Gastroesophageal sphincter (tissue), 4 donors: ENCODE results near the gene PPP1R13B. TPM values are rescaled to one million over a fixed set of nuclear protein-coding genes. Genes with fewer than 3 reads are reported as not detected.
"Not testable (repeated sequence)": the region's sequence is repeated elsewhere in the genome, so short reads cannot be mapped to it uniquely, and the experiment has no call there.

ENCODE experiments used
- ATAC-seq: fragments of 150-250 bp; one replicate; pipeline ENCODE4 v1.9.1; 2016; ENCODE audit warnings: mild to moderate bottlenecking, moderate library complexity
- H3K27ac ChIP-seq, 4 donors: fragments of 200-600 bp; sonication (generic) in 3 of 4; 1 replicate in 3 of 4; 2 replicates in 1 of 4; pipeline ENCODE4 v1.5.1; 2016 to 2019
- H3K27me3 ChIP-seq: fragments of 200-600 bp; sonication (generic); one replicate; pipeline ENCODE4 v1.5.1; 2019
- H3K36me3 ChIP-seq, 2 donors: fragments of 200-600 bp; sonication (generic); one replicate each; pipeline ENCODE4 v1.5.1; 2019; ENCODE audit warnings: control low read depth in 1 of 2
- H3K4me1 ChIP-seq, 3 donors: fragments of 200-600 bp; sonication (generic); 1 replicate in 2 of 3; 2 replicates in 1 of 3; pipeline ENCODE4 v1.5.1; 2016 to 2019; ENCODE audit warnings: control low read depth in 2 of 3
- H3K4me3 ChIP-seq, 2 donors: fragments of 200-600 bp; sonication (generic); one replicate each; pipeline ENCODE4 v1.5.1; 2019; ENCODE audit warnings: mild to moderate bottlenecking in 1 of 2, moderate library complexity in 1 of 2
- H3K9me3 ChIP-seq, 3 donors: fragments of 200-600 bp; sonication (generic); one replicate each; pipeline ENCODE4 v1.5.1; 2017 to 2019; ENCODE audit warnings: control low read depth in 2 of 3
- EP300 ChIP-seq: sonication (generic); formaldehyde crosslinking; IDR thresholded peaks from one replicate; pipeline ENCODE4 v1.6.1; 2017; ENCODE audit warnings: antibody characterized with exemption, mild to moderate bottlenecking
- POLR2A ChIP-seq, 2 donors: fragments of 450-650 bp; IDR thresholded peaks; one replicate each; pipeline ENCODE4 v1.6.1; 2017; ENCODE audit warnings: antibody characterized with exemption in 2 of 2, mild to moderate bottlenecking in 2 of 2, moderate library complexity in 1 of 2
- POLR2AphosphoS5 ChIP-seq: sonication (generic); formaldehyde crosslinking; IDR thresholded peaks from one replicate; pipeline ENCODE4 v1.6.1; 2017; ENCODE audit warnings: antibody characterized with exemption
- WGBS, 2 donors: methylation state at CpG; one replicate each; pipeline ENCODE4 v1.1.5; 2018; ENCODE audit warnings: low coverage in 1 of 2; 5-methylcytosine and 5-hydroxymethylcytosine counted together
- total RNA-seq, 4 donors: library from RNA; depleted of rRNA; stranded (reverse); fragments of >200 nt; gene quantifications; one replicate each; pipeline ENCODE4 v1.1.0, GENCODE V29; 2016
- TF ChIP-seq, protein P1 (sequence below), 4 experiments: fragments of 200-600 bp in 2 of 4; fragments of 450-650 bp in 2 of 4; sonication (generic) in 1 of 4; IDR thresholded peaks; one replicate each; pipeline ENCODE4 v1.5.1; 2017 to 2019; ENCODE audit warnings: antibody characterized with exemption in 4 of 4, mild to moderate bottlenecking in 2 of 4, moderate library complexity in 2 of 4

PPP1R13B gene
- total RNA-seq, 4 donors from 2014 or later, result 13.9 to 24.8 (median 17.5) TPM

DNA sequence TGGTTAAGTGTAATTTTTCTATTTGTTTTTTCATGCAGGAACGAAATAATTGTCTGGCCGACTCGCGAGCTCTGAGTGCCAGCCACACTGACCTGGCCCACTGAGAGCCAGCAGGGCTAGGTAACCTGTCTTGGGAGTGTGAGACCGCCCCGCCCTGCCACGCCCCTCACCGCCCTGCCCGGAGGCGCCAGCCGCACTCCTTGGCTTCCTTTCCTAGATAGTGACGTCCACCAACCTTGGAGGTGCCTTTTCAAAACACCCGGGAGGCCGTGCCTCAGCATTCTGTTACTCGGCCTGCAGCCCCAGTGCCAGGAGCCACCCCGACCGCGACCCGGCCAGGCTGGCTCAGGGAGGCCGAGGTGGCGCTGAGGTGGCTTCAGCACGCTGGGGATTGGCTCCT is 153.9 kb downstream of the PPP1R13B start:
- no peak for ATAC-seq

DNA sequence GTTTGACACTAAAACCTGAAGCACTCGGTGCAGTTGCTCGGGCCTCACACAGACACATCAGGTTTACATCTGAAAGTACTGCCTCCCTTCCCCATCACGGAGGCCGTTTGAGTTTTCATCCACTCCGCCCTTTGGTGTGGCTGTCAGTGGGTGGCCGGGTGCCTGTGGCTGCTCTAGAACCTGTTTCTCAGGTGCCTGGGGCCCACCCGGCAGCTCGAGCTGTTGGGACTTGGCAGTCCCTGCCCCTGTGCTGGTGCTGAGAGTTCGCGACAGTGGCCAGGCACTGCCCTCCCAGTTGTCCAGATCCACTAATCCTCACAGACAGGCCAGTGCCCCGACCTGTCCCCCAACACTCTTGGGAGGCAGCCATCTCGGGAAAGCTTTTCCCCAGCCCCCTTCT is 154.5 kb downstream of the PPP1R13B start:
- WGBS, 2 donors, result 50 to 57% methylated on average over 1 to 2 of the region's 12 CpGs
- Histone ChIP-seq H3K27me3 (no peaks in the 10 kb centered on the region), H3K4me3 (no peak overlapping the region), H3K27ac (no peak overlapping the region), H3K36me3 (peaks cover 0 to 57% of the 10 kb centered on the region in 2 donors), H3K4me1 (peaks cover 3 to 63% (median 28%) of the 10 kb centered on the region in 3 donors), H3K9me3 (no peaks in the 10 kb centered on the region)
- TF ChIP-seq, protein P1, sequence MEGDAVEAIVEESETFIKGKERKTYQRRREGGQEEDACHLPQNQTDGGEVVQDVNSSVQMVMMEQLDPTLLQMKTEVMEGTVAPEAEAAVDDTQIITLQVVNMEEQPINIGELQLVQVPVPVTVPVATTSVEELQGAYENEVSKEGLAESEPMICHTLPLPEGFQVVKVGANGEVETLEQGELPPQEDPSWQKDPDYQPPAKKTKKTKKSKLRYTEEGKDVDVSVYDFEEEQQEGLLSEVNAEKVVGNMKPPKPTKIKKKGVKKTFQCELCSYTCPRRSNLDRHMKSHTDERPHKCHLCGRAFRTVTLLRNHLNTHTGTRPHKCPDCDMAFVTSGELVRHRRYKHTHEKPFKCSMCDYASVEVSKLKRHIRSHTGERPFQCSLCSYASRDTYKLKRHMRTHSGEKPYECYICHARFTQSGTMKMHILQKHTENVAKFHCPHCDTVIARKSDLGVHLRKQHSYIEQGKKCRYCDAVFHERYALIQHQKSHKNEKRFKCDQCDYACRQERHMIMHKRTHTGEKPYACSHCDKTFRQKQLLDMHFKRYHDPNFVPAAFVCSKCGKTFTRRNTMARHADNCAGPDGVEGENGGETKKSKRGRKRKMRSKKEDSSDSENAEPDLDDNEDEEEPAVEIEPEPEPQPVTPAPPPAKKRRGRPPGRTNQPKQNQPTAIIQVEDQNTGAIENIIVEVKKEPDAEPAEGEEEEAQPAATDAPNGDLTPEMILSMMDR (IDR thresholded peaks at IDR 0.05), result no peak
- TF ChIP-seq POLR2AphosphoS5, result no peak
- TF ChIP-seq EP300, result no peak
- TF ChIP-seq POLR2A (IDR thresholded peaks at IDR 0.05), result no peak
- ATAC-seq, result no peak

More for the DNA sequence above, 153.9 kb downstream of the PPP1R13B start:
- Histone ChIP-seq H3K9me3 (no peaks in the 10 kb centered on the region), H3K27me3 (no peaks in the 10 kb centered on the region), H3K36me3 (peaks cover 0 to 57% of the 10 kb centered on the region in 2 donors), H3K4me1 (peaks cover 3 to 63% (median 34%) of the 10 kb centered on the region in 3 donors), H3K4me3 (no peak overlapping the region), H3K27ac (no peak overlapping the region)
- no peak for TF ChIP-seq POLR2AphosphoS5
- no peak for TF ChIP-seq POLR2A (IDR thresholded peaks at IDR 0.05)
- TF ChIP-seq, protein P1 (IDR thresholded peaks at IDR 0.05), result no peak
- TF ChIP-seq EP300, result no peak
- 100% methylated on average over 1 of the region's 22 CpGs; no CpG with 5 or more reads in 1 of the 2 donors for WGBS, 2 donors

DNA sequence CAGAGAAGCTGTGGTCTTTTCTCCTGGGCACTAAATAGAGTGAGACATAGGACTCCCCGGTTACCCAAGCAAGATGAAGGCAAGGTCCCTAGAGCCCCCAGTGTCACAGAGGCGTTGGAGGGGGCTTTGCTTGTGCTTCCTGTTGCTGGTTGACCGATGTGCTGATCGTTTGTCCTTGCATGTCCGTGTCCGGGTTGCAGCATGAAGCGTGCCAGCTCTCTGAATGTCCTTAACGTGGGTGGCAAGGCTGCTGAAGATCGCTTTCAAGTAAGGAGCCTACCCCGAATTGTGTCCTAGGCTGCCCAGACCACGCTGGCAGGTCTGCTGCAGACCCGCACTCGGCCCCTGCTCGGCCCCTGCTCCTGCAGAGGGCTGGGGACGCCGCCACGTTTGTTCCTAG is 155.2 kb downstream of the PPP1R13B start:
- no peak for ATAC-seq
- H3K36me3 ChIP-seq, result peaks cover 0 to 58% of the 10 kb centered on the region in 2 donors
- WGBS, 2 donors, result 89% methylated on average over 13 of the region's 17 CpGs; no CpG with 5 or more reads in 1 of the 2 donors

DNA sequence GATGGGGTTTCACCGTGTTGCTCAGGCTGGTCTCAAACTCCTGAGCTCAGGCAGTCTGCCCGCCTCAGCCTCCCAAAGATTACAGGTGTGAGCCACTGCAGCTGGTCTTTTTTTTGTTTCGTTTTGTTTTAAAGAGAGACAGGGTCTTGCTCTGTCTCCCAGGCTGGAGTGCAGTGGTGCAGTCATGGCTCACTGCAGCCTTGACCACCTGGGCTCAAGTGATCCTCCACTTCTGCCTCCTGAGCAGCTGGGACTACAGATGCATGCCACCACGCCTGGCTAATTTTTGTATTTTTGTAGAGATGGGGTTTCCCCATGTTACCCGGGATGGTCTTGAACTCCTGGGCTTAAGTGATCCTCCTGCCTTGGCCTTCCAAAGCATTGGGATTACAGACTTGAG is 155.7 kb downstream of the PPP1R13B start:
- 70 to 71% methylated on average over 2 to 3 of the region's 5 CpGs for WGBS, 2 donors
- not testable (repeated sequence) for H3K27ac ChIP-seq, ATAC-seq, H3K4me3 ChIP-seq, H3K27me3 ChIP-seq, H3K9me3 ChIP-seq
- Histone ChIP-seq H3K4me1 (peaks cover 0 to 62% (median 15%) of the 10 kb centered on the region in 3 donors), H3K36me3 (peaks cover 0 to 63% of the 10 kb centered on the region in 2 donors)

More for the DNA sequence above, 155.2 kb downstream of the PPP1R13B start:
- H3K27ac ChIP-seq, result no peak overlapping the region
- no peak overlapping the region for H3K4me3 ChIP-seq
- peaks cover 1 to 62% (median 21%) of the 10 kb centered on the region in 3 donors for H3K4me1 ChIP-seq
- H3K9me3 ChIP-seq, result no peaks in the 10 kb centered on the region
- no peaks in the 10 kb centered on the region for H3K27me3 ChIP-seq
- TF ChIP-seq EP300 (no peak), POLR2AphosphoS5 (no peak), POLR2A (IDR thresholded peaks at IDR 0.05) (no peak)
- TF ChIP-seq, protein P1 (IDR thresholded peaks at IDR 0.05), result no peak

DNA sequence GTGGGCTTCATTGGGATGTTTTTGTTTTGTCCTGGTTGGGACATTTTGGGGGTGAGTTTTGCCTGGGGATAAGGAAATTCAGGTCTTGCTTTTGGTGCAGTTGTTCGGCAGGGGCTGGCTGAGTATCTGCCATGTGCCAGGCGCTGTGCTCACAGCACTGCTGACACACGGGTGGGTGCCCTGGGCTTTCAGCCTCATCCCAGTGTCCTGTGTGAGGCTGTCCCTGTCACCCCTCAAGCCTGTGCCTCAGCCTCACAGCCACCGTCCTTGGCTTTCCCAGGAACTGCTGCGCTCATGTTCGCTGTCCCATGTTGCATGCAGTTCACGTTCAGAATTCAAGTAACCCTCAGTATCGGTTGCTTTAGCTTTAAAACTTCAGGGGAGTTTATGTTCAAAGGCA is 157.0 kb downstream of the PPP1R13B start:
- ATAC-seq, result no peak
- WGBS, 2 donors, result 73 to 77% methylated on average over 4 to 5 of the region's 8 CpGs
- H3K36me3 ChIP-seq, result peaks cover 0 to 77% of the 10 kb centered on the region in 2 donors
- H3K27me3 ChIP-seq, result no peaks in the 10 kb centered on the region
- peaks cover 0 to 61% (median 3%) of the 10 kb centered on the region in 3 donors for H3K4me1 ChIP-seq
- TF ChIP-seq POLR2A (IDR thresholded peaks at IDR 0.05) (no peak), EP300 (no peak), POLR2AphosphoS5 (no peak)
- TF ChIP-seq, protein P1 (IDR thresholded peaks at IDR 0.05), result no peak
- peak overlapping the region in 1 of 4 donors; percentile 54 for H3K27ac ChIP-seq
- no peaks in the 10 kb centered on the region for H3K9me3 ChIP-seq
- no peak overlapping the region for H3K4me3 ChIP-seq
